Activated naive CD4-positive, alpha-beta T cell treated with anti-CD3 and anti-CD28 coated beads, Interleukin-2, amount 10 ng/mL, durations not matched to agents 7 days and 5 days (primary cell): ENCODE results near the gene ATP6V1E1.
"Not testable (repeated sequence)": the region's sequence is repeated elsewhere in the genome, so short reads cannot be mapped to it uniquely, and the experiment has no call there.

Experiments
- CTCF ChIA-PET: fragments of 350-600 bp; sonication (Branson Sonifier 250); formaldehyde crosslinking; loops from one replicate; lab custom pipeline; 2021; ENCODE audit warnings: antibody characterized with exemption; lab: Charles Lee
- DNase-seq: peaks from one replicate; pipeline ENCODE4 v3.0.0-alpha.2; 2020
- H3K27ac Mint-ChIP-seq: one replicate; pipeline ENCODE4 v1.8.0; 2021; ENCODE audit warnings: mild to moderate bottlenecking, moderate library complexity, mixed read lengths
- H3K27me3 Mint-ChIP-seq: one replicate; pipeline ENCODE4 v1.8.0; 2021; ENCODE audit warnings: mild to moderate bottlenecking, mixed read lengths
- H3K36me3 Mint-ChIP-seq: one replicate; pipeline ENCODE4 v1.8.0; 2021; ENCODE audit warnings: mixed read lengths
- H3K4me1 Mint-ChIP-seq: one replicate; pipeline ENCODE4 v1.8.0; 2021; ENCODE audit warnings: mixed read lengths
- H3K4me3 Mint-ChIP-seq: one replicate; pipeline ENCODE4 v1.8.0; 2021; ENCODE audit warnings: mild to moderate bottlenecking, moderate library complexity, mixed read lengths
- H3K9me3 Mint-ChIP-seq: one replicate; pipeline ENCODE4 v1.8.0; 2021; ENCODE audit warnings: mixed read lengths

Gene ATP6V1E1

GRCh38 chr22:17628406-17629172, at the start of gene ATP6V1E1:
Gene ATP6V1E1, minus strand, starts transcription at chr22:17628749. Its CDS starts 114 bp downstream, at chr22:17628635.
- H3K27ac Mint-ChIP-seq, result peak within 1 kb of the TSS; percentile 92
- peak within 1 kb of the TSS; percentile 99 for H3K4me3 Mint-ChIP-seq
- no peaks in the 10 kb centered on the region for H3K27me3 Mint-ChIP-seq
- H3K36me3 Mint-ChIP-seq, result peaks cover 14% of the 10 kb centered on the region
- peaks cover 31% of the 10 kb centered on the region for H3K4me1 Mint-ChIP-seq
- H3K9me3 Mint-ChIP-seq, result no peaks in the 10 kb centered on the region
- DNase-seq, result peak; percentile 97
- CTCF ChIA-PET, result no interaction called here

GRCh38 chr22:17675584-17675983, 47.0 kb upstream of the ATP6V1E1 start:
- CTCF ChIA-PET, result no interaction called here
- Mint-ChIP-seq H3K9me3 (no peaks in the 10 kb centered on the region), H3K27ac (no peak overlapping the region), H3K27me3 (no peaks in the 10 kb centered on the region), H3K4me1 (no peaks in the 10 kb centered on the region), H3K36me3 (peaks cover 3% of the 10 kb centered on the region), H3K4me3 (no peak overlapping the region)
- no peak for DNase-seq

DNA sequence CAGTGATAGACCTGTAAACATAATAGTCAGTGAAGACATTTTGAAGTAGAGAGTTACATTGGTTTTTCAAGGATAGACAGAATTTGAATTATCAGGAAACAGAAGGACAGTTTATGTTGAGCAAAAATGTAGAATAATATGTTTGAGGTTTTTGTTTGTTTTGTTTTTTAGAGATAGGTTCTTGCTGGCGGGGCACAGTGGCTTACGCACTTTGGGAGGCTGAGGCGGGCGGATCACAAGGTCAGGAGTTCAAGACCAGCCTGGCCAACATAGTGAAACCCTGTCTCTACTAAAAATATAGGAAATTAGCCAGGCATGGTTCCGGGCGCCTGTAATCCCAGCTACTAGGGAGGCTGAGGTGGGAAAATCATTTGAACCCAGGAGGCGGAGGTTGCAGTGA, 45.6 kb upstream of the ATP6V1E1 start:
- H3K4me3 Mint-ChIP-seq, result no peak overlapping the region
- no peaks in the 10 kb centered on the region for H3K9me3 Mint-ChIP-seq
- no peak for DNase-seq
- H3K4me1 Mint-ChIP-seq, result peaks cover 2% of the 10 kb centered on the region
- H3K27ac Mint-ChIP-seq, result no peak overlapping the region
- H3K27me3 Mint-ChIP-seq, result no peaks in the 10 kb centered on the region
- CTCF ChIA-PET, result interaction anchor here (0.7 kb wide), 1 partner anchor 1411 kb away, joined by 3 read pairs; no protein-coding TSS in a partner anchor
- H3K36me3 Mint-ChIP-seq, result peaks cover 11% of the 10 kb centered on the region

- H3K27ac Mint-ChIP-seq, result no peak overlapping the region
- peaks cover 12% of the 10 kb centered on the region for H3K36me3 Mint-ChIP-seq
- CTCF ChIA-PET, result no interaction called here
- H3K4me1 Mint-ChIP-seq, result peaks cover 2% of the 10 kb centered on the region
- H3K4me3 Mint-ChIP-seq, result no peak overlapping the region
- no peaks in the 10 kb centered on the region for H3K27me3 Mint-ChIP-seq
- DNase-seq, result no peak
- no peaks in the 10 kb centered on the region for H3K9me3 Mint-ChIP-seq
These were observed 44.0 kb upstream of the ATP6V1E1 start for GRCh38 chr22:17672417-17672991.

DNA sequence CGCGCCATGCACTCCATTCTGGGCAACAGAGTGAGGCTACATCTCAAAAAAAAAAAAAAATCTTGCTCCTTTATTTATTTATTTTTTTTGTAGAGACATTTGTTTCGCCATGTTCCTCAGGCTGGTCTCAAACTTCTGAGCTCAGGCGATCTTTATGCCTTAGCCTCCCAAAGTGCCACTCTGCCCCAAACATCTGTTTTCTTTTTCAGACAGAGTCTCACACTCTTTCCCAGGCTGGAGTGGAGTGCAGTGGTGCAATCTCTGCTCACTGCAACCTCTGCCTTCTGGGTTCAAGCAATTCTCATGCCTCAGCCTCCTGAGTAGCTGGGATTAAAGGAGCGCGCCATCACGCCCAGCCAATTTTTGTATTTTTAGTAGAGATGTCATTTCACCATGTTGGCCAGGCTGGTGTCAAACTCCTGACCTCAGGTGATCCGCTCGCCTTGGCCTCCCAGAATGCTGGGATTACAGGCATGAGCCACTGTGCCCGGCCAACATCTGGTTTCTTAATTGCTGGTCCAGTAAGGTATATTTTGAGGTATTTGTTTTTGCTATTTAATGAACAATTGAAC, 43.1 kb upstream of the ATP6V1E1 start:
- H3K27ac Mint-ChIP-seq, result not testable (repeated sequence)

DNA sequence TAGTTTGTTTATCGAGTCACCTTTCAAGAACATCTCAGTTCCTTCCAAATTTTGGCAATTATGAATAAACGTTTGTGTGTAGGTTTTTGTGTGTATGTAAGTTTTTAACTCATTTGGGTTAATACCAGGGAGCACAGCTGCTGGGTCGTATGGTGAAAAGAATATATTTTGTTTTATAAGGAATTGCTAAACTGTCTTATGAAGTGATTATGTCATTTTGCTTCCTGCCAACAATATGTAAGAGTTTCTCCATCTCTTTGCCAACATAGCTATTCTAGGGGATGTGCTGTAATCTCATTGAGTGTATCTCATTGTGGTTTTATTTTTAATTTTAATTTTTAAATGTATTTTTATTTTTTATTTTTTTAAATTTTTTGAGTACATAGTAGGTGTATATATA, 37.3 kb upstream of the ATP6V1E1 start:
- peaks cover 38% of the 10 kb centered on the region for H3K36me3 Mint-ChIP-seq
- H3K4me1 Mint-ChIP-seq, result peaks cover 2% of the 10 kb centered on the region
- no peaks in the 10 kb centered on the region for H3K27me3 Mint-ChIP-seq
- peaks cover 3% of the 10 kb centered on the region for H3K9me3 Mint-ChIP-seq
- no peak for DNase-seq
- no peak overlapping the region for H3K27ac Mint-ChIP-seq
- CTCF ChIA-PET, result no interaction called here
- no peak overlapping the region for H3K4me3 Mint-ChIP-seq

More for the DNA sequence above, 43.1 kb upstream of the ATP6V1E1 start:
- H3K4me3 Mint-ChIP-seq, CTCF ChIA-PET, H3K9me3 Mint-ChIP-seq, H3K27me3 Mint-ChIP-seq, DNase-seq, H3K4me1 Mint-ChIP-seq: not testable (repeated sequence)
- H3K36me3 Mint-ChIP-seq, result peaks cover 12% of the 10 kb centered on the region

- H3K4me3 Mint-ChIP-seq, result no peak overlapping the region
These were observed 36.7 kb upstream of the ATP6V1E1 start for GRCh38 chr22:17665248-17665647.

DNA sequence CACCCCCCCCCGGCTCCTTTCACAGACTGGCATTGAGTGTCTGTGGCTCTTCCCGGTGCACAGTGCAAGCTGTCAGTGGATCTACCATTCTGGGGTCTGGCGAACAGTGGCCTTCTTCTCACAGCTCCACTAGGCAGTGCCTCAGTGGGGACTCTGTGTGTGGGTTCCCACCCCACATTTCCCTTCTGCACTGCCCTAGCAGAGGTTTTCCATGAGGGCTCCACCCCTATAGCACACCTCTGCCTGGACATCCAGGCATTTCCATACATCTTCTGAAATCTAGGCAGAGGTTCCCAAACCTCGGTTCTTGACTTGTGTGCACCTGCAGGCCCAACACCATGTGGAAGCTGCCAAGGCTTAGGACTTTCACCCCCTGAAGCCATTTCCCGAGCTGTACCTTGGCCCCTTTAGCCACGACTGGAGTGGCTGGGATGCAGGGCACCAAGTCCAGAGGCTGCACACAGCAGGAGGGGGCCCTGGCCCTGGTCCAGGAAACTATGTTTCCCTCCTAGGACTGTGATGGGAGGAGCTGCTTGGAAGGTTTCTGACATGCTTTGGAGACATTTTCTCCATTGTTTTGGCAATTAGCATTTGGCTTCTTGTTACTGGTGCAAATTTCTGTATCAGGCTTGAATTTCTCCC, 36.0 kb upstream of the ATP6V1E1 start:
- CTCF ChIA-PET, result no interaction called here
- H3K4me1 Mint-ChIP-seq, result peaks cover 2% of the 10 kb centered on the region
- H3K9me3 Mint-ChIP-seq, result peaks cover 3% of the 10 kb centered on the region
- peaks cover 36% of the 10 kb centered on the region for H3K36me3 Mint-ChIP-seq
- no peak overlapping the region for H3K4me3 Mint-ChIP-seq
- H3K27ac Mint-ChIP-seq, result no peak overlapping the region
- DNase-seq, result no peak
- no peaks in the 10 kb centered on the region for H3K27me3 Mint-ChIP-seq

More at GRCh38 chr22:17665248-17665647, 36.7 kb upstream of the ATP6V1E1 start:
- peaks cover 2% of the 10 kb centered on the region for H3K4me1 Mint-ChIP-seq
- CTCF ChIA-PET, result no interaction called here
- peaks cover 3% of the 10 kb centered on the region for H3K9me3 Mint-ChIP-seq
- H3K27me3 Mint-ChIP-seq, result no peaks in the 10 kb centered on the region
- no peak overlapping the region for H3K27ac Mint-ChIP-seq
- peaks cover 40% of the 10 kb centered on the region for H3K36me3 Mint-ChIP-seq
- DNase-seq, result no peak

GRCh38 chr22:17656870-17657395, 28.4 kb upstream of the ATP6V1E1 start:
- Mint-ChIP-seq H3K4me3 (no peak overlapping the region), H3K4me1 (no peaks in the 10 kb centered on the region), H3K27me3 (no peaks in the 10 kb centered on the region), H3K27ac (no peak overlapping the region), H3K9me3 (no peaks in the 10 kb centered on the region), H3K36me3 (peaks cover 16% of the 10 kb centered on the region)
- DNase-seq, result no peak
- CTCF ChIA-PET, result no interaction called here

DNA sequence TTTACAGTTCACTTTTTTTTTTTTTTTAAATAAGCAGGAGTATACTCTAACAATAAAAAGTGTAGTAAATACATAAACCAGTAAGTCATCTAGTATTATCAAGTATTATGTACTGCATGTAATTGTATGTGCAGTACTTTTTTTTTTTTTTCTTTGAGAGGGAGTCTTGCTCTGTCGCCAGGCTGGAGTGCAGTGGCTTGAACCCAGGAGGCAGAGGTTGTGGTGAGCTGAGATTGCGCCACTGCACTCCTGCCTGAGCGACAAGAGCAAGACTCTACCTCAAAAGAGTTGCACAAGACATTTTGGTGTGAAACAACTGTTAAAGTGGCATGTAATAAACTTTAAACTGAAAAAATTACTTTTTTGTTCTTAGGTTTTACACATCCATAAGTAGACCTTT, 26.7 kb upstream of the ATP6V1E1 start:
- Mint-ChIP-seq H3K4me3 (no peak overlapping the region), H3K36me3 (peaks cover 12% of the 10 kb centered on the region), H3K27ac (no peak overlapping the region), H3K9me3 (no peaks in the 10 kb centered on the region), H3K27me3 (no peaks in the 10 kb centered on the region), H3K4me1 (no peaks in the 10 kb centered on the region)
- CTCF ChIA-PET, result no interaction called here
- no peak for DNase-seq

DNA sequence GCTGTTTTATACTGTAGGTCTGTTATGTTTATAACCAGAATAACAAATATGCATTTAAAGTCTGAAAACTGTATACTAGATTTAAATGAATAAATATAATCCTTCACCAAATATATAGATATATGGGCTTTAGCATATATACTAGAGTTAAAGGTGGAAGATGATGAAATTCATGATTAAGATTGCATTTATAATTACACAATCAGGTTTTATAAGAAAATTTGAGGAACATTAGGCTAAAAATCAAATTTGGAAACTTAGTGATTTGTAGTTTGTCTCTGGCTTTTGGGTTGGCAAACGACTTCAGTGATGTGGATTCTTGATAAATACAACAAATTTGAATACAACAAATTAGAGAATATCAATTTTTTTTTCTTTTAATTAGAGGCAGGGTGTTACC, 20.0 kb upstream of the ATP6V1E1 start:
- CTCF ChIA-PET, result no interaction called here
- H3K9me3 Mint-ChIP-seq, result no peaks in the 10 kb centered on the region
- no peaks in the 10 kb centered on the region for H3K27me3 Mint-ChIP-seq
- no peak overlapping the region for H3K27ac Mint-ChIP-seq
- H3K36me3 Mint-ChIP-seq, result peaks cover 3% of the 10 kb centered on the region
- H3K4me1 Mint-ChIP-seq, result no peaks in the 10 kb centered on the region
- no peak overlapping the region for H3K4me3 Mint-ChIP-seq
- no peak for DNase-seq

DNA sequence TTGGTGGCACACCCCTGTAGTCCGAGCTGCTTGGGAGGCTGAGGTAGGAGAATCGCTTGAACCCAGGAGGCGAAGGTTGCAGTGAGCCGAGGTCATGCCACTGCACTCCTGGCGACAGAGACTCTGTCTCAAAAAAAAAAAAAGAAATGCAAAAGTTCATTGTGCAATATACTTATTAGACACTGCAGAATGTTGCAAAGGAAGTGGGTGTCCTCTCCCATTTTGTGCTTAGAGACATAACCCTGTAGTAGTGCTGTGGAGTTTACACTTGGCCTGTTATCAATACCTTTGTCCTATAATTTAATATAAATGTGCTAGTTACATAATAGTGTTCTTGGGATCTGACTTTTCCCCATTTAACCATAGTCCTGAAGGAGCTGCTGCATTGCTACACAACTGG, 19.4 kb upstream of the ATP6V1E1 start:
- peaks cover under 1% of the 10 kb centered on the region for H3K4me1 Mint-ChIP-seq
- H3K9me3 Mint-ChIP-seq, result no peaks in the 10 kb centered on the region
- CTCF ChIA-PET, result interaction anchor here (1.2 kb wide), 1 partner anchor 9 kb away, joined by 3 read pairs; the partner anchor contains the start of gene BCL2L13
- H3K36me3 Mint-ChIP-seq, result peaks cover 4% of the 10 kb centered on the region
- no peaks in the 10 kb centered on the region for H3K27me3 Mint-ChIP-seq
- DNase-seq, result no peak
- H3K27ac Mint-ChIP-seq, result no peak overlapping the region
- H3K4me3 Mint-ChIP-seq, result no peak overlapping the region

- CTCF ChIA-PET, result interaction anchor here (1.2 kb wide), 1 partner anchor 9 kb away, joined by 3 read pairs; the partner anchor contains the start of gene BCL2L13
- Mint-ChIP-seq H3K4me3 (no peak overlapping the region), H3K9me3 (no peaks in the 10 kb centered on the region), H3K27me3 (no peaks in the 10 kb centered on the region), H3K36me3 (peaks cover 7% of the 10 kb centered on the region), H3K4me1 (peaks cover 2% of the 10 kb centered on the region), H3K27ac (no peak overlapping the region)
- DNase-seq, result no peak
These were observed 18.9 kb upstream of the ATP6V1E1 start for GRCh38 chr22:17647452-17647851.

- CTCF ChIA-PET, result interaction anchor here (0.7 kb wide), 1 partner anchor 92 kb away, joined by 3 read pairs; no protein-coding TSS in a partner anchor
- not testable (repeated sequence) for H3K9me3 Mint-ChIP-seq, H3K4me3 Mint-ChIP-seq, H3K27ac Mint-ChIP-seq, H3K27me3 Mint-ChIP-seq, DNase-seq
- Mint-ChIP-seq H3K36me3 (peaks cover 17% of the 10 kb centered on the region), H3K4me1 (peaks cover 30% of the 10 kb centered on the region)
These were observed 13.8 kb upstream of the ATP6V1E1 start for GRCh38 chr22:17642357-17642756.
